Cardiac fibroblast (primary cell): ENCODE results near the gene PHTF1.

Source experiments
- DNase-seq, 2 donors: peaks; one replicate each; pipeline versions ENCODE4 v3.0.0 to v3.0.0-alpha.2; 2010; ENCODE audit warnings: low read depth in 2 of 2
- H3K4me3 ChIP-seq, 2 donors: replicated peaks in 1 of 2; 1 replicate in 1 of 2; 2 replicates in 1 of 2; pipeline ENCODE4 v1.5.1; 2011; ENCODE audit warnings: low read depth in 2 of 2, low read length in 2 of 2, mild to moderate bottlenecking in 2 of 2, moderate library complexity in 1 of 2
- CTCF ChIP-seq: IDR thresholded peaks from one replicate; pipeline ENCODE4 v1.5.1; 2011; ENCODE audit warnings: low read depth, mild to moderate bottlenecking, low read length, inconsistent platforms

The PHTF1 gene

GRCh38 chr1:113648478-113648877 lies 110.8 kb downstream of the PHTF1 start:
- TF ChIP-seq CTCF: no peak

DNA sequence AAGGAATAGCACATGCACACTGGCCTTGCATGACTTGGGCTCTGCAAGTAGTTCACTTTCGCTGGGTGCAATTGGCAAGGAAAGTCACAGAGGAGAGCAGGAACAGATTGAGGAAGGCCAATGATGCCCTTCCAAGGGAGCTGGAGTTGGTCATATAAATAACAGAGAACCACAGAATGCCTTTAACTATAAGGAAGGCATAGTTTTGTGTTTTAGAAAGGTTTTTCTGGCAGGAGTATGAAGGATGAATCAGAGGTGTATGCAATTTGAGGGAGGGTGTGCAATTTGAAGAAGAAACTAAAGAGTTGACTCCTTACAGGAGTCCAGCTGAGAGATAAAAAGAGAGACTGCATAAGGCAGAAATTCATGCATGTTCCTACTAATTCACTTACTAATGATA lies 112.1 kb downstream of the PHTF1 start:
- H3K4me3 ChIP-seq: no peak overlapping the region
- TF ChIP-seq CTCF: no peak
- peak in 1 of 2 donors; percentile 13 for DNase-seq

More at GRCh38 chr1:113648478-113648877, 110.8 kb downstream of the PHTF1 start:
- DNase-seq: no peak
- no peak overlapping the region for H3K4me3 ChIP-seq
